OCI-LY7 (cell line): Measurements from ENCODE around the gene POLR1D. TPM values are rescaled to one million over a fixed set of nuclear protein-coding genes. Genes with fewer than 3 reads are reported as not detected.

Experiments
- BruUV-seq: library from RNA; stranded (reverse); fragments of 400-500 nt; replicated peaks from 2 replicates; lab custom pipeline; 2021; lab: Mats Ljungman, UMichigan
- CTCF ChIA-PET: fragments of 300-600 bp; sonication (Branson Sonifier 250); formaldehyde crosslinking; loops from one replicate; lab custom pipeline; 2022; ENCODE audit warnings: antibody characterized with exemption; ENCODE audit not compliant: unreplicated experiment; lab: Charles Lee
- POLR2A ChIA-PET: fragments of 300-600 bp; sonication (Branson Sonifier 250); formaldehyde crosslinking; loops from one replicate; lab custom pipeline; 2022; ENCODE audit warnings: antibody characterized with exemption; lab: Charles Lee
- DNase-seq: peaks from one replicate; pipeline ENCODE4 v3.0.0-alpha.2; 2015; ENCODE audit warnings: low spot score
- H2AFZ ChIP-seq: fragments of 200-600 bp; sonication (generic), shearing (Covaris generic); 2 replicates; pipeline ENCODE4 v1.6.1; 2014; ENCODE audit warnings: mild to moderate bottlenecking, antibody characterized with exemption, low read length, moderate library complexity
- H3K27ac ChIP-seq: fragments of 200-600 bp; sonication (generic); 2 replicates; pipeline ENCODE4 v1.5.1; 2014; ENCODE audit warnings: mixed run types, low read depth, mild to moderate bottlenecking, moderate library complexity, low read length, inconsistent platforms; ENCODE audit not compliant: poor library complexity, severe bottlenecking
- H3K36me3 ChIP-seq: fragments of 200-600 bp; sonication (generic); 2 replicates; pipeline ENCODE4 v1.6.1; 2014; ENCODE audit warnings: mild to moderate bottlenecking, antibody characterized with exemption, low read length, moderate library complexity, mixed read lengths; ENCODE audit not compliant: insufficient read depth
- H3K4me1 ChIP-seq: fragments of 200-600 bp; sonication (generic); 2 replicates; pipeline ENCODE4 v1.5.1; 2014; ENCODE audit warnings: mild to moderate bottlenecking, low read length; ENCODE audit not compliant: insufficient read depth, poor library complexity, severe bottlenecking
- H3K4me2 ChIP-seq: fragments of 200-600 bp; sonication (generic); 2 replicates; pipeline ENCODE4 v1.6.1; 2014; ENCODE audit warnings: mild to moderate bottlenecking, low read length
- H3K4me3 ChIP-seq: fragments of 200-600 bp; sonication (generic); 2 replicates; pipeline ENCODE4 v1.5.1; 2014; ENCODE audit warnings: mild to moderate bottlenecking, low read depth, low read length; ENCODE audit not compliant: poor library complexity, severe bottlenecking
- H3K79me2 ChIP-seq: fragments of 200-600 bp; sonication (generic); 2 replicates; pipeline ENCODE4 v1.6.1; 2016; ENCODE audit warnings: low read depth, mild to moderate bottlenecking, low read length, moderate library complexity, mixed read lengths; ENCODE audit not compliant: insufficient read depth
- H3K9me2 ChIP-seq: fragments of 200-600 bp; sonication (generic); 2 replicates; pipeline ENCODE4 v1.6.1; 2016; ENCODE audit warnings: mild to moderate bottlenecking, low read length, mixed read lengths; ENCODE audit not compliant: insufficient read depth
- H3K9me3 ChIP-seq: fragments of 200-600 bp; sonication (generic); 2 replicates; pipeline ENCODE4 v1.6.1; 2014; ENCODE audit warnings: mild to moderate bottlenecking, mixed run types, low read length, mixed read lengths
- H4K20me1 ChIP-seq: fragments of 200-600 bp; sonication (generic); 2 replicates; pipeline ENCODE4 v1.6.1; 2014; ENCODE audit warnings: mild to moderate bottlenecking, antibody characterized with exemption, low read length, moderate library complexity, mixed read lengths; ENCODE audit not compliant: insufficient read depth
- CTCF ChIP-seq: fragments of 200-600 bp; sonication (generic); conservative IDR thresholded peaks from 2 replicates; pipeline ENCODE4 v1.5.1; 2014; ENCODE audit warnings: mild to moderate bottlenecking, antibody characterized with exemption, low read length, moderate library complexity, mixed read lengths
- EZH2phosphoT487 ChIP-seq: fragments of 200-600 bp; sonication (generic); IDR thresholded peaks from 2 replicates; pipeline ENCODE4 v1.6.1; 2018; ENCODE audit warnings: low read depth, borderline replicate concordance, mild to moderate bottlenecking, mixed run types, antibody characterized with exemption, low read length, moderate library complexity, mixed read lengths
- intact Hi-C: fragments of 100-400 bp; cut with micrococcal nuclease; formaldehyde crosslinking; loops from one replicate; pipeline ENCODE4 v1.10.0; 2022; ENCODE audit not compliant: unreplicated experiment
- total RNA-seq, 2 experiments: library from RNA; depleted of rRNA in 1 of 2; stranded (reverse); fragments of >200 nt in 1 of 2; shearing (Covaris generic) in 1 of 2; gene quantifications; 2 replicates each; pipeline ENCODE4 v1.2.3, GENCODE V29; 2014 to 2022

Gene POLR1D
- total RNA-seq, 2 experiments from 2014 or later = 115 to 174 TPM

- ChIA-PET POLR2A (interaction anchor here (0.6 to 1.5 kb wide), 2 partner anchors 18 to 31 kb away, joined by 3 to 4 read pairs; no protein-coding TSS in a partner anchor), CTCF (no interaction called here)
- Histone ChIP-seq H2AFZ (no peak overlapping the region), H4K20me1 (peaks cover 18% of the 10 kb centered on the region), H3K4me3 (no peak overlapping the region), H3K4me1 (no peaks in the 10 kb centered on the region), H3K4me2 (no peak overlapping the region), H3K27ac (no peak overlapping the region), H3K9me2 (no peaks in the 10 kb centered on the region), H3K79me2 (peaks cover 77% of the 10 kb centered on the region), H3K9me3 (no peaks in the 10 kb centered on the region), H3K36me3 (peaks cover 85% of the 10 kb centered on the region)
- TF ChIP-seq EZH2phosphoT487 = no peak
- TF ChIP-seq CTCF = no peak
- no peak for DNase-seq
- BruUV-seq = no TSS peak
- intact Hi-C loops = no loop called here
These were observed 9.5 kb downstream of the POLR1D start for GRCh38 chr13:27631156-27631555.

- Histone ChIP-seq H2AFZ (no peak overlapping the region), H3K4me2 (no peak overlapping the region), H3K9me2 (no peaks in the 10 kb centered on the region), H3K4me1 (no peaks in the 10 kb centered on the region), H4K20me1 (peaks cover 17% of the 10 kb centered on the region), H3K79me2 (peaks cover 77% of the 10 kb centered on the region), H3K9me3 (no peaks in the 10 kb centered on the region), H3K27ac (no peak overlapping the region), H3K36me3 (peaks cover 81% of the 10 kb centered on the region), H3K4me3 (no peak overlapping the region)
- no peak for DNase-seq
- intact Hi-C loops = no loop called here
- POLR2A ChIA-PET = interaction anchor here (0.6 to 1.9 kb wide), 4 partner anchors 10 to 30 kb away, joined by 3 to 7 read pairs (median 4); partner anchors contain the start of genes LNX2 and POLR1D
- CTCF ChIA-PET = no interaction called here
- TF ChIP-seq CTCF (no peak), EZH2phosphoT487 (no peak)
- no TSS peak for BruUV-seq
These were observed 10.0 kb downstream of the POLR1D start for GRCh38 chr13:27631665-27632064.

- Histone ChIP-seq H3K4me3 (no peak overlapping the region), H3K9me2 (no peaks in the 10 kb centered on the region), H3K4me1 (no peaks in the 10 kb centered on the region), H3K27ac (no peak overlapping the region), H3K79me2 (peaks cover 77% of the 10 kb centered on the region), H2AFZ (no peak overlapping the region), H3K4me2 (no peak overlapping the region), H3K9me3 (no peaks in the 10 kb centered on the region), H4K20me1 (peaks cover 14% of the 10 kb centered on the region), H3K36me3 (peaks cover 81% of the 10 kb centered on the region)
- intact Hi-C loops = no loop called here
- POLR2A ChIA-PET = interaction anchor here (0.8 to 1.9 kb wide), 4 partner anchors 9 to 188 kb away, joined by 3 to 7 read pairs (median 4); partner anchors contain the start of genes LNX2 and POLR1D
- no peak for DNase-seq
- CTCF ChIA-PET = no interaction called here
- TF ChIP-seq EZH2phosphoT487 (no peak), CTCF (no peak)
- BruUV-seq = no TSS peak
These were observed 10.5 kb downstream of the POLR1D start for GRCh38 chr13:27632214-27632613.
